Muscle layer of duodenum (tissue), 2 donors: ENCODE measurements around the gene MEA1.

Experiments used
- H3K27ac ChIP-seq: one replicate; pipeline ENCODE4 v1.7.0; 2013; ENCODE audit warnings: mild to moderate bottlenecking, low read length
- H3K27me3 ChIP-seq: one replicate; pipeline ENCODE4 v1.7.0; 2013; ENCODE audit warnings: low read depth, mild to moderate bottlenecking, control low read depth, low read length
- H3K36me3 ChIP-seq, 2 donors: one replicate each; pipeline ENCODE4 v1.7.0; 2013; ENCODE audit warnings: low read length in 2 of 2, control low read depth in 1 of 2, mild to moderate bottlenecking in 1 of 2; ENCODE audit not compliant: insufficient read depth in 2 of 2, control insufficient read depth in 1 of 2
- H3K4me1 ChIP-seq, 2 donors: one replicate each; pipeline ENCODE4 v1.7.0; 2013; ENCODE audit warnings: low read length in 2 of 2, mild to moderate bottlenecking in 2 of 2, control low read depth in 1 of 2, moderate library complexity in 1 of 2; ENCODE audit not compliant: insufficient read depth in 2 of 2, control insufficient read depth in 1 of 2
- H3K4me3 ChIP-seq, 2 donors: one replicate each; pipeline ENCODE4 v1.7.0; 2013; ENCODE audit warnings: low read length in 2 of 2, low read depth in 1 of 2, mild to moderate bottlenecking in 1 of 2
- H3K9me3 ChIP-seq, 2 donors: one replicate each; pipeline ENCODE4 v1.7.0; 2013; ENCODE audit warnings: low read length in 2 of 2, control low read depth in 1 of 2, mild to moderate bottlenecking in 1 of 2; ENCODE audit not compliant: control insufficient read depth in 1 of 2
- donor health status: healthy.

Gene MEA1

GRCh38 chr6:42984001-42984923 is 29.5 kb downstream of the MEA1 start, which contains the start of gene PPP2R5D:
TSS of gene PPP2R5D (plus strand) at chr6:42984570. CDS start at chr6:42984678, 108 bp downstream.
- Histone ChIP-seq H3K36me3 (peaks cover 4 to 6% of the 10 kb centered on the region in 2 donors), H3K27ac (peak within 1 kb of the TSS; percentile 84), H3K27me3 (no peaks in the 10 kb centered on the region), H3K4me1 (peaks cover 31 to 46% of the 10 kb centered on the region in 2 donors), H3K4me3 (peak within 1 kb of the TSS; percentile 82 to 83), H3K9me3 (no peaks in the 10 kb centered on the region)

- H3K27ac ChIP-seq = no peak overlapping the region
- no peaks in the 10 kb centered on the region for H3K36me3 ChIP-seq
- no peaks in the 10 kb centered on the region for H3K27me3 ChIP-seq
- peaks cover 19 to 42% of the 10 kb centered on the region in 2 donors for H3K4me1 ChIP-seq
- H3K4me3 ChIP-seq = no peak overlapping the region
- no peaks in the 10 kb centered on the region for H3K9me3 ChIP-seq
Measured at GRCh38 chr6:42981836-42982235, 31.9 kb downstream of the MEA1 start.

- H3K27me3 ChIP-seq = no peaks in the 10 kb centered on the region
- peaks cover 11 to 29% of the 10 kb centered on the region in 2 donors for H3K4me1 ChIP-seq
- H3K4me3 ChIP-seq = peak overlapping the region; percentile 83 to 84
- no peaks in the 10 kb centered on the region for H3K36me3 ChIP-seq
- no peaks in the 10 kb centered on the region for H3K9me3 ChIP-seq
- peak overlapping the region; percentile 83 for H3K27ac ChIP-seq
Measured at GRCh38 chr6:42979523-42980177, 34.1 kb downstream of the MEA1 start.

GRCh38 chr6:42978839-42979522 is 34.8 kb downstream of the MEA1 start, which contains the start of gene PEX6:
TSS of gene PEX6 (minus strand) at chr6:42979181. CDS start at chr6:42979150, 31 bp downstream.
- peak within 1 kb of the TSS; percentile 83 to 84 for H3K4me3 ChIP-seq
- peaks cover 0 to 1% of the 10 kb centered on the region in 2 donors for H3K36me3 ChIP-seq
- H3K4me1 ChIP-seq = peaks cover 11 to 28% of the 10 kb centered on the region in 2 donors
- peak within 1 kb of the TSS; percentile 83 for H3K27ac ChIP-seq
- H3K27me3 ChIP-seq = no peaks in the 10 kb centered on the region
- no peaks in the 10 kb centered on the region for H3K9me3 ChIP-seq

- H3K27ac ChIP-seq = peak overlapping the region; percentile 83
- H3K4me1 ChIP-seq = peaks cover 11 to 23% of the 10 kb centered on the region in 2 donors
- peak overlapping the region; percentile 83 to 84 for H3K4me3 ChIP-seq
- H3K27me3 ChIP-seq = no peaks in the 10 kb centered on the region
- H3K36me3 ChIP-seq = peaks cover 0 to 7% of the 10 kb centered on the region in 2 donors
- H3K9me3 ChIP-seq = no peaks in the 10 kb centered on the region
Measured at GRCh38 chr6:42978487-42978838, 35.3 kb downstream of the MEA1 start.

- Histone ChIP-seq H3K27ac (no peak overlapping the region), H3K27me3 (no peaks in the 10 kb centered on the region), H3K36me3 (peaks cover 2 to 12% of the 10 kb centered on the region in 2 donors), H3K9me3 (no peaks in the 10 kb centered on the region), H3K4me1 (peaks cover 11 to 22% of the 10 kb centered on the region in 2 donors), H3K4me3 (no peak overlapping the region)
Measured at GRCh38 chr6:42974919-42975505, 38.7 kb downstream of the MEA1 start.

- Histone ChIP-seq H3K27ac (no peak overlapping the region), H3K4me1 (peaks cover 4 to 17% of the 10 kb centered on the region in 2 donors), H3K27me3 (no peaks in the 10 kb centered on the region), H3K9me3 (no peaks in the 10 kb centered on the region), H3K36me3 (peaks cover 6 to 23% of the 10 kb centered on the region in 2 donors), H3K4me3 (no peak overlapping the region)
Measured at GRCh38 chr6:42973926-42974325, 39.8 kb downstream of the MEA1 start.

GRCh38 chr6:42971746-42972327 is 41.9 kb downstream of the MEA1 start:
- Histone ChIP-seq H3K9me3 (no peaks in the 10 kb centered on the region), H3K36me3 (peaks cover 11 to 40% of the 10 kb centered on the region in 2 donors), H3K27ac (no peak overlapping the region)

GRCh38 chr6:42970871-42971612 is 42.7 kb downstream of the MEA1 start:
- peaks cover 11 to 48% of the 10 kb centered on the region in 2 donors for H3K36me3 ChIP-seq
- H3K4me1 ChIP-seq = no peaks in the 10 kb centered on the region
- no peak overlapping the region for H3K27ac ChIP-seq
- H3K27me3 ChIP-seq = no peaks in the 10 kb centered on the region
- H3K4me3 ChIP-seq = no peak overlapping the region
- H3K9me3 ChIP-seq = no peaks in the 10 kb centered on the region

More at GRCh38 chr6:42971746-42972327, 41.9 kb downstream of the MEA1 start:
- H3K4me3 ChIP-seq = no peak overlapping the region
- no peaks in the 10 kb centered on the region for H3K27me3 ChIP-seq
- peaks cover under 1 to 4% of the 10 kb centered on the region in 2 donors for H3K4me1 ChIP-seq

GRCh38 chr6:42969934-42970333 is 43.8 kb downstream of the MEA1 start:
- Histone ChIP-seq H3K36me3 (peaks cover 12 to 59% of the 10 kb centered on the region in 2 donors), H3K4me3 (no peak overlapping the region), H3K9me3 (no peaks in the 10 kb centered on the region), H3K27ac (no peak overlapping the region), H3K4me1 (no peaks in the 10 kb centered on the region), H3K27me3 (no peaks in the 10 kb centered on the region)
